GM10266 (cell line): ENCODE results near the gene PKD2.

ENCODE experiments used
- DNase-seq: peaks from one replicate; pipeline ENCODE4 v3.0.0; 2012; ENCODE audit errors: extremely low spot score
- TF ChIP-seq, protein P1 (sequence below): IDR thresholded peaks from 2 replicates; pipeline ENCODE4 v1.5.1; 2012; ENCODE audit warnings: mild to moderate bottlenecking, low read depth; ENCODE audit not compliant: control insufficient read depth, insufficient read depth; ENCODE audit errors: missing control alignments

Gene PKD2

DNA sequence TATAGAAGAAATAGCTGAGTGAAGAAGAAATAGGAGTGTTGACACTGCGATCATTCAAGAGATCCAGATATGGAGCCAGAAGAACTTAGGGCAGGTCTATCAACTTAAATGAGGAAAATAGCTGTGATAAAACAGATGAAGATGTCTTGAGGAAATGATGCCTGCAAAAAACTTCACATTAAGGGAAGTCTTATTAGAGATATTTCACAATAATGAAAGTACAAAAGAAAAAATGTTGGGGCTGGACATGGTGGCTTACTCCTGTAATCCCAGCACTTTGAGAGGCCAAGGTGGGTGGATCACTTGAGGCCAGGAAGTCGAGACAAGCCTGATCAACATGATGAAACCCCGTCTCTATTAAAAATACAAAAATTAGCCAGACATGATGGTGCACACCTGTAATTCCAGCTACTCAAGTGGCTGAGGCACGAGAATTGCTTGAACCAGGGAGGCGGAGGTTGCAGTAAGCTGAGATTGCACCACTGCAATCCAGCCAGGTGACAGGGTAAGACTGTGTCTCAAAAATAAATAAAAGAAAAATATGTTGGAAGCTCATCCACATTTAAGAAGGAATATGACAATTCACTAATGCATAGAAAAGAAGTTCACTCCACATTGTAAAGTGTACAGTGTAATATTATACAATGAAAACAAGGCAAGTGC is 56.3 kb downstream of the PKD2 start:
- no peak for DNase-seq
- TF ChIP-seq, protein P1, sequence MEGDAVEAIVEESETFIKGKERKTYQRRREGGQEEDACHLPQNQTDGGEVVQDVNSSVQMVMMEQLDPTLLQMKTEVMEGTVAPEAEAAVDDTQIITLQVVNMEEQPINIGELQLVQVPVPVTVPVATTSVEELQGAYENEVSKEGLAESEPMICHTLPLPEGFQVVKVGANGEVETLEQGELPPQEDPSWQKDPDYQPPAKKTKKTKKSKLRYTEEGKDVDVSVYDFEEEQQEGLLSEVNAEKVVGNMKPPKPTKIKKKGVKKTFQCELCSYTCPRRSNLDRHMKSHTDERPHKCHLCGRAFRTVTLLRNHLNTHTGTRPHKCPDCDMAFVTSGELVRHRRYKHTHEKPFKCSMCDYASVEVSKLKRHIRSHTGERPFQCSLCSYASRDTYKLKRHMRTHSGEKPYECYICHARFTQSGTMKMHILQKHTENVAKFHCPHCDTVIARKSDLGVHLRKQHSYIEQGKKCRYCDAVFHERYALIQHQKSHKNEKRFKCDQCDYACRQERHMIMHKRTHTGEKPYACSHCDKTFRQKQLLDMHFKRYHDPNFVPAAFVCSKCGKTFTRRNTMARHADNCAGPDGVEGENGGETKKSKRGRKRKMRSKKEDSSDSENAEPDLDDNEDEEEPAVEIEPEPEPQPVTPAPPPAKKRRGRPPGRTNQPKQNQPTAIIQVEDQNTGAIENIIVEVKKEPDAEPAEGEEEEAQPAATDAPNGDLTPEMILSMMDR = no peak

DNA sequence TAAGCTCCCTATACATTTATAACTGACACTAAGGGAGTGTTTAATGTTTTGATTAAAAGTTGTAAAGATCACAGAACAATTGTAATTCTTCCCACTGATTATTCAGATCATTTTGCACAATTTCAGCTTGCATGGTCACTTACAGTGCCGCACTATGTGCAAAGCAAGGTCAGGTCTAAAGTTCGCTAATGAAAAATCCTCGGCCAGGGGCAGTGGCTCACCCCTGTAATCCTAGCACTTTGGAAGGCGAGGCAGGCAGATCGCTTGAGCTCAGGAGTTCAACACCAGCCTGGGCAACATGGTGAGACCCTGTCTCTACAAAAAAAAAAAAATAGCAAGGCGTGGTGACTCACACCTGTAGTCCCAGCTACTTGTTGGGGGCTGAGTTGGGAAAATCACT is 57.0 kb downstream of the PKD2 start:
- DNase-seq = no peak
- TF ChIP-seq, protein P1 = no peak

DNA sequence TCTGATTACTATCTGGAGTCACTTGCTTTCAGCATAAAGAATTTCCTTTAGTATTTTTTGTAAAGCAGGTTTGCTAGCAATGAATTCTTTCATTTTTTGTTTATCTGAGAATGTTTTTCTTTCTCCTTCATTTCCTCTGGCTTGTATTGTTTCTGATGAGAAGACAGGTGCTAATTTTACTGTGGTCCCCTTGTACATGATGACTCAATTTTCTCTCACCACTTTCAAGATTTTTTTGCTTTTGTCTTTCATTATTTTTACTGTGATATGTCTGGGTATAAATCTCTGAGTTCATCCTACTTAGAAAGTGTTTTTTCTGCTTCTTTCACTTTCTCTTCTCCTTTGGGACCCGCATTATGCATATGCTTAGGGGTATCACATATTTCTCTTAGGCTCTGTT is 62.6 kb downstream of the PKD2 start:
- no peak for DNase-seq
- TF ChIP-seq, protein P1 = no peak

DNA sequence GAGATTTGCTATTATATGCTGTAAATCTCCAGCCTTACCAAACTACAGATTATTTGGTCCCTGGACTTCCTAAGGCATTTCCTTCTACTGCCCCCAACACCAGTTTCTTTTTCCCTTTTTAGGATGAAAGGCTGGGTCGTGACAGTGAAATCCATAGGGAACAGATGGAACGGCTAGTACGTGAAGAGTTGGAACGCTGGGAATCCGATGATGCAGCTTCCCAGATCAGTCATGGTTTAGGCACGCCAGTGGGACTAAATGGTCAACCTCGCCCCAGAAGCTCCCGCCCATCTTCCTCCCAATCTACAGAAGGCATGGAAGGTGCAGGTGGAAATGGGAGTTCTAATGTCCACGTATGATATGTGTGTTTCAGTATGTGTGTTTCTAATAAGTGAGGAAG is 67.9 kb downstream of the PKD2 start:
- no peak for DNase-seq
- TF ChIP-seq, protein P1 = no peak

DNA sequence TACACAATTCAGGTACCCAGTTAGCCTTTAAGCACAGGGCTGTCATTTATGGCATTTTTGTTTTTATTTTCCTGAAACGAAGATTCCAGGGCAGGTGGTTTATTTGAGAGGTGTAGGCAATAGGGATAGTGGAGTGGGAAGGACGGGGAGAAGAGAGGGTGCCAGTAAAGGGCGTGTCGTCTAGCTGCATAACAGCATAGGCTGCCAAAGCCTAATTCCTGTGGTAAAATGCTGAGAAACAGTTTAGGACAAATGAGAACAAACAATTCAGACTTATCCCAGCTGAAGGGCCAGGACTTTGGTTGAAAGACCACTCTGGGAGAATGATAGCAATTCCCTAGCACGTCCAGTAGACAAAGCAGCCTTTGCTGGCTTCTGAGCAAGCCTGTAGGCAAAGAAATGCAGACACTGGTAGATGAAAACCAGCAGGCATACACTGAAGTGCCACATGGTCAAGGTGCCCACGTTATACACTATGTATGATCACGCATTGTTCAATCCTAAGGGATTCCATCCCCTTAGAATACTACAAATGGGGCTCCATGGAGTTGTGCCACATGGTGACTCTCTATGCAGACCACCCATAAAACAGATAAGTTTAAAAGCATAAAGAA is 70.6 kb downstream of the PKD2 start:
- no peak for DNase-seq
- TF ChIP-seq, protein P1 = no peak

DNA sequence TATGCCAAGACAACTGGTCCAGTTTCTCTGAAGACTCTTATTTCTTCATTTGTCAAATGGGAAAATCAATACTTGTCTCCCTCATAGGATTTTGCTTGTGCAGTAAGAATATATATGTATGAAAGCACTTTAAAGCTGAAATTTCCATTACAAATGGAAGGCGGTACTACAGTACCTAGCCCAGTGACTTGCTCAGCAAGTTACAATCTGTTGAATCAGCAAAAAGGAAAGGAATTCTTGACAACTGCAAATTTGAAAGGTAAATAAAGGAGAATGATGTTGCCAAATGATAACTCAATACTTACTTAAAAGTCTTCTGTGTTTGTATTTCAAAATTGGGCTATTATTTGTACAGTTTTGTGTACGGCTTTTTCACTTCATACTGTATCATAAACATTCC is 71.1 kb downstream of the PKD2 start:
- no peak for DNase-seq
- TF ChIP-seq, protein P1 = no peak

DNA sequence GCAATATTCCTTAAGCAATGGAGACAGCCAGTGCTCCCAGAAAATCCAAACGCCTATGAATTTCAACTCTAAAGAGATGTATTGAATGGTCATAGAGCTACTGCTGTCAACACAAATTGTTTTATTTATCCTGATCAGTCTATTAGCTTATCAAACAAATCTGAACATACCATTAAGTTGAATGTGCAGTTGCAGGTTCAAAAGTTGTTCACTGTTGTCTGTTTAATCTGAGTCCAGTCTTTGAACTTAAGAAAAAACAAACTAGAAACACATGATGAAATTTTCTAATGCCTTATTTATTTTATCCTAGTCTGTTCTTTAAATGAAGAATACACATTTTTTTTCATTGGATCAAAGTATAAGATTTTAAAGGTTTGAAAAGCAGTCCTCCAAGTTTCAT is 73.2 kb downstream of the PKD2 start:
- TF ChIP-seq, protein P1 = no peak
- no peak for DNase-seq
